Left ventricle myocardium inferior (tissue), 1 donor: Measurements from ENCODE around the gene NEK7. TPM values are rescaled to one million over a fixed set of nuclear protein-coding genes. Genes with fewer than 3 reads are reported as not detected.

ENCODE experiments used
- DNase-seq: peaks from one replicate; pipeline ENCODE4 v3.0.0-alpha.2; 2020
- H3K27ac ChIP-seq: fragments of 200-600 bp; replicated peaks from 2 replicates; pipeline ENCODE4 v1.8.0; 2021
- H3K27me3 ChIP-seq: fragments of 200-600 bp; 2 replicates; pipeline ENCODE4 v1.8.0; 2021; ENCODE audit warnings: low read depth
- H3K36me3 ChIP-seq: fragments of 200-600 bp; 2 replicates; pipeline ENCODE4 v1.8.0; 2021
- H3K4me1 ChIP-seq: fragments of 200-600 bp; 2 replicates; pipeline ENCODE4 v1.8.0; 2021
- H3K4me3 ChIP-seq: fragments of 200-600 bp; 2 replicates; pipeline ENCODE4 v1.8.0; 2021; ENCODE audit warnings: mild to moderate bottlenecking, moderate library complexity
- H3K9me3 ChIP-seq: fragments of 200-600 bp; replicated peaks from 2 replicates; pipeline ENCODE4 v1.8.0; 2021
- CTCF ChIP-seq: fragments of 200-600 bp; IDR thresholded peaks from 2 replicates; pipeline ENCODE4 v1.8.0; 2021; ENCODE audit warnings: antibody characterized with exemption, mild to moderate bottlenecking, borderline replicate concordance
- intact Hi-C: fragments of 100-400 bp; cut with micrococcal nuclease; formaldehyde crosslinking; loops from one replicate; pipeline ENCODE4 v1.11.0; 2022
- total RNA-seq: library from RNA; stranded (reverse); fragmentation: NEBNext Ultra II Directional; extraction: Animal tissue kit (Norgen Biotek cat#: 25700); gene quantifications from one replicate; pipeline ENCODE4 v1.2.1, GENCODE V29; 2021
- donor health status: DM: no; HTN: yes; CAD: no; lungs with severe emphysema.

Gene NEK7
- total RNA-seq, 1 donor from 2014 or later: 254 TPM

- no peak overlapping the region for H3K27ac ChIP-seq
- intact Hi-C loops: no loop called here
- no peaks in the 10 kb centered on the region for H3K27me3 ChIP-seq
- H3K4me1 ChIP-seq: peaks cover 63% of the 10 kb centered on the region
- no peak for DNase-seq
- peaks cover 16% of the 10 kb centered on the region for H3K36me3 ChIP-seq
- no peak overlapping the region for H3K4me3 ChIP-seq
- TF ChIP-seq CTCF: no peak
- H3K9me3 ChIP-seq: no peaks in the 10 kb centered on the region
These were observed 135.1 kb downstream of the NEK7 start for GRCh38 chr1:198291924-198292323.

GRCh38 chr1:198295225-198295624, 138.4 kb downstream of the NEK7 start:
- peaks cover 33% of the 10 kb centered on the region for H3K36me3 ChIP-seq
- no peak for DNase-seq
- H3K4me1 ChIP-seq: peaks cover 38% of the 10 kb centered on the region
- no peaks in the 10 kb centered on the region for H3K27me3 ChIP-seq
- no peak overlapping the region for H3K4me3 ChIP-seq
- no peaks in the 10 kb centered on the region for H3K9me3 ChIP-seq
- intact Hi-C loops: no loop called here
- no peak overlapping the region for H3K27ac ChIP-seq
- no peak for TF ChIP-seq CTCF

DNA sequence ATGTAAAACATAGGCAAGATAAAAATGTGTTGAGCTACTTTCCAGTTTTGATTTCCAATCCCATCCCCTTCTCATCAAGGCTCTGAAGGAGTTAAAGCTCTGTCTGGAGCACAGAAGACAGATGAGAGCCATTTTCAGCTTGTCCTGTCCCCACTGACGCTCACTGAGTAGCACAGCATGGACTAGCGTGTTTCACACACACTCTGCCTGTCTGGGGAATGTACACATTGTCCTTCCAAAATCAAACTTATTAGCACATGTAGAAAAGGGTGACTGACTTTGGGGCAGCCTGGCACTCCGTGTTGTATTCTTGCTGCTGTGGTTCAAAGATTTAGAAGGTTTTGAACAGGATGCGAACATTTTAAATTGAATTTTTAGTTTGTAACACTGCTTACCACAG, 139.2 kb downstream of the NEK7 start:
- no peak overlapping the region for H3K4me3 ChIP-seq
- peaks cover 41% of the 10 kb centered on the region for H3K36me3 ChIP-seq
- intact Hi-C loops: no loop called here
- H3K27me3 ChIP-seq: no peaks in the 10 kb centered on the region
- H3K9me3 ChIP-seq: no peaks in the 10 kb centered on the region
- TF ChIP-seq CTCF: no peak
- H3K4me1 ChIP-seq: peaks cover 31% of the 10 kb centered on the region
- no peak for DNase-seq
- no peak overlapping the region for H3K27ac ChIP-seq

DNA sequence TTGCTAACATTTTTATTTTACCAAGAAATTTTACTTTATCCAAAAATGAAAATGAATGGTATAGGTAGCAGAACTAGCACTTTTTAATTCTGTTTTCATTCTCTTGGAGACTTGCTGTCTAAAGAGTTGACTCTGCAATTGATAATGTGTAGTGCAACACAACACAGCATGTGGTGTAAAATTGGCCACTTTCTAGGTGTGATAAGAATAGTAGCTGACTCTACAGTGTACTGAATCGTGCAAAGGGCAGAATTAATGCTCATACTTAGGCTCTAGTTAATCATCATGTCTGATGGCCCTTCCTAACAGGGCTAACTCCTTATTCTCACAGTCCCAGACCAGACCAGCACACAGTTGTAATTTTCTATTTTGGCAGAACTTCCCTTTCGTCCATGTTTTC, 140.5 kb downstream of the NEK7 start:
- Histone ChIP-seq H3K36me3 (peaks cover 45% of the 10 kb centered on the region), H3K27ac (no peak overlapping the region)

DNA sequence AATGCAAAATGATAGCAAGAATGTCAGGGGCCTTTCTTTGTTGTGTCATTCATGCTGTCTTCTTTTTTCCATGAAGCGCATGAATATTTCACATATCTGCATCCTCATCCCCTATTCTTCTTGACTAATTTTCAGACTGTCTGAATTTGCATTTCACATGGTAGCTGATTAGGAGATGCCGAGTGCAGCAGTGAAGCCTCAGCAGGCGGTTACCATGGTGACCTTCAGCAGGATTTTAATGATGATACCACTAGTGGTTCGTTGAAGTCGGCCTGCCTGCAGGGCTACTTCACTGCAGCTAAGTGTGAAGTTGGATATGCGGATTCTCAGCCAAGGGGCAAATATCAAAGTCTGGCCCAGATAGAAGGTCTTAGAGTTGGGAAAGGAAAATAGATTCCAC, 141.8 kb downstream of the NEK7 start:
- Histone ChIP-seq H3K4me1 (peaks cover 24% of the 10 kb centered on the region), H3K27me3 (no peaks in the 10 kb centered on the region), H3K4me3 (no peak overlapping the region), H3K27ac (no peak overlapping the region), H3K9me3 (no peaks in the 10 kb centered on the region), H3K36me3 (peaks cover 36% of the 10 kb centered on the region)
- no peak for TF ChIP-seq CTCF
- intact Hi-C loops: no loop called here
- DNase-seq: no peak

More for the DNA sequence above, 140.5 kb downstream of the NEK7 start:
- no peak overlapping the region for H3K4me3 ChIP-seq
- H3K27me3 ChIP-seq: no peaks in the 10 kb centered on the region
- no peaks in the 10 kb centered on the region for H3K9me3 ChIP-seq
- no peak for DNase-seq
- TF ChIP-seq CTCF: no peak
- H3K4me1 ChIP-seq: peaks cover 24% of the 10 kb centered on the region
- intact Hi-C loops: no loop called here

DNA sequence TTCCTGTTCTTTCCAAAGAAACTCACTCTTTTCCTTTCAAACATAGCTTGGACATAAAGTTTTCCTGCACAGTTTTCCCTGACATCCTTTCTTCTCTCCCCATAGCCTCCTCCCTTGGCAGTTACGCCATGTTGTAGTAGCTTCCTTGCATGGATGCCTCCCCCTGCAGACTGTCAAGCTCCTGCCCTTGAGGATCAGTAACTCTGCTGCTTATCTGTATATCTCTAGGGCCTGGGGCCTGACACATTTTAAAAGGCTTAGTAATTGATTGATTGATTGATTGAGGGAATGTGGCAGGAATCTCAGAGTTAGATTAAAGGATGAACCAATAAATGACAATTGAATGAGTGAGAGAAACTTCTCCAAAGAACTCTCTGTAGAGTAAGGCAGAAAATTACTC, 143.7 kb downstream of the NEK7 start:
- peaks cover 19% of the 10 kb centered on the region for H3K4me1 ChIP-seq
- no peak for TF ChIP-seq CTCF
- DNase-seq: no peak
- no peak overlapping the region for H3K4me3 ChIP-seq
- H3K27ac ChIP-seq: no peak overlapping the region
- H3K9me3 ChIP-seq: no peaks in the 10 kb centered on the region
- H3K36me3 ChIP-seq: peaks cover 29% of the 10 kb centered on the region
- no peaks in the 10 kb centered on the region for H3K27me3 ChIP-seq
- intact Hi-C loops: no loop called here
